IPS-15b (cell line): ENCODE measurements around the gene S100G.
"Not testable (repeated sequence)": the region's sequence is repeated elsewhere in the genome, so short reads cannot be mapped to it uniquely, and the experiment has no call there.

ENCODE experiments used
- H3K27me3 ChIP-seq: one replicate; pipeline ENCODE4 v1.6.1; 2013; ENCODE audit warnings: low read length; ENCODE audit not compliant: control insufficient read depth, insufficient read depth
- H3K36me3 ChIP-seq: one replicate; pipeline ENCODE4 v1.6.1; 2013; ENCODE audit warnings: low read length; ENCODE audit not compliant: control insufficient read depth, insufficient read depth
- H3K4me1 ChIP-seq: one replicate; pipeline ENCODE4 v1.6.1; 2013; ENCODE audit warnings: mild to moderate bottlenecking, low read length; ENCODE audit not compliant: control insufficient read depth, insufficient read depth
- H3K4me3 ChIP-seq: one replicate; pipeline ENCODE4 v1.5.1; 2013; ENCODE audit warnings: low read depth, low read length
- H3K9ac ChIP-seq: one replicate; pipeline ENCODE4 v1.6.1; 2013; ENCODE audit warnings: low read depth, mild to moderate bottlenecking, low read length
- H3K9me3 ChIP-seq: one replicate; pipeline ENCODE4 v1.6.1; 2013; ENCODE audit warnings: mild to moderate bottlenecking, low read length; ENCODE audit not compliant: control insufficient read depth, insufficient read depth

The S100G gene

DNA sequence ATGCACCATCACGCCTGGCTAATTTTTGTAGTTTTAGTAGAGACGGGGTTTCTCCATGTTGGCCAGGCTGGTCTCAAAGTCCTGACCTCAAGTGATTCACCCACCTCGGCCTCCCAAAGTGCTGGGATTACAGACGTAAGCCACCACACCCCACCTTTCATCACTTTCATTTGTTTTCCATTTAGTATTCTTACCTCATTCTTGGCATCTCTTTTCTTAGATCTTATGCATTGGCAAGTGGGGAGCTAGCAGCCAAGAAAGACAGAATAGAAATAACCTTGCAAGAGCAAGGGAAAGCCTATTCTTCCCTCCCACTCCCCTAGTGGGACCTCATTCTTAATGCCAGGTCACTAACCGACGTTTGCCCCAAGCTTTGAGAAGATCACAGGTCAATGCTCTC lies 21.4 kb upstream of the S100G start:
- H3K4me3 ChIP-seq, H3K27me3 ChIP-seq, H3K9ac ChIP-seq, H3K9me3 ChIP-seq, H3K36me3 ChIP-seq: not testable (repeated sequence)
- H3K4me1 ChIP-seq = peaks cover 16% of the 10 kb centered on the region

DNA sequence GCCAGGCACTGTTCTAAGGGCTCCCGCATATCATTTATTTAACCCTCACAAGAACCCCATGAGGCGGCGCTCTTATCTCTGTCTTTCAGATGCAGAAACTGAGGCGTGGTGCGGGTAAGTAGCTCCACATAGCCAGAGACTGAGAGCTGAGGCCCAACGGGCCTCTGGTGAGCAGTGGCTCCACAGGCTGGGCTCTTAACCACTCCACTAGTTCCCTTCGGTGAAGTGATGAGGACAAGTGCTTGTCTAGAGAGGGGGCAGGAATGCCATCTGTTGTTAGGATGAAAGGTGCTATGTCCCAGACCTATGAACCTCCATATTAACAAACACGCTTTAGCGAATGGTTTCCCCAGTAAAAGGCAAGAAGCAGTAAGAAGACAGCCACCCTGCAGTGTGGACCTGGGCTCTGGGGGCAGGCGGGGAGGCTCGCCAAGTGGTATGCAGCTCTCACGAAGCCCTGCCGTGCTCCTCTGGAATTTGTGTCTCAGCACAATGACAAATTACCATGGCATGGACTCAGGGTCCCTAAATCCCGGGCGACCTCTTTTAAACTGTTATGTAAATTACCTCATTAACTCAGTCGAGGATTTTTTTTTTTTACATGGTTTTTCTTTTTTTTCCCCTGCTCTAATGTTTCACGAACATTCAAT lies 20.9 kb upstream of the S100G start:
- peaks cover 16% of the 10 kb centered on the region for H3K4me1 ChIP-seq
- H3K27me3 ChIP-seq = no peaks in the 10 kb centered on the region
- no peak overlapping the region for H3K9ac ChIP-seq
- H3K36me3 ChIP-seq = peaks cover 4% of the 10 kb centered on the region
- H3K4me3 ChIP-seq = peak overlapping the region; percentile 1
- H3K9me3 ChIP-seq = no peaks in the 10 kb centered on the region

DNA sequence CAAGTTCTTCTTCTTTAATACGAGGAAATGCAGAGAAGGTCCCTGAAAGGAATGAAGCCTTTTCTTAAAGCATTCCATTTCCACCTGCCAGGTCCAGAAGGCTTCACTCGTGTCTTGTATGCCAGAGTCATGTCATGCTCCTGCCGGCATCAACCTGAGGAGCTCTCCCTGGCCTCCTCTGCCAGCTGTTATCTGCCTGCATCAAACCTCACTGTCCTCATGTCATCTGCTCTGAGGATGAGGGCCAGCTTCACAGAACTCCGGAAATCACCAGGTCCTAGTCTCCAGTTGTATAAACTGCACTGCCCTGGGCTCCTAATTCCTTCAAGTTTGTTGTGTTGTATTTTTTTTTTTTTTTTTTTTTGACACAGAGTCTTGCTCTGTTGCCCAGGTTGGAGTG lies 20.0 kb upstream of the S100G start:
- H3K4me1 ChIP-seq = peaks cover 16% of the 10 kb centered on the region
- H3K9ac ChIP-seq = no peak overlapping the region
- H3K36me3 ChIP-seq = peaks cover 4% of the 10 kb centered on the region
- H3K4me3 ChIP-seq = peak overlapping the region; percentile 4
- H3K27me3 ChIP-seq = no peaks in the 10 kb centered on the region
- H3K9me3 ChIP-seq = no peaks in the 10 kb centered on the region

DNA sequence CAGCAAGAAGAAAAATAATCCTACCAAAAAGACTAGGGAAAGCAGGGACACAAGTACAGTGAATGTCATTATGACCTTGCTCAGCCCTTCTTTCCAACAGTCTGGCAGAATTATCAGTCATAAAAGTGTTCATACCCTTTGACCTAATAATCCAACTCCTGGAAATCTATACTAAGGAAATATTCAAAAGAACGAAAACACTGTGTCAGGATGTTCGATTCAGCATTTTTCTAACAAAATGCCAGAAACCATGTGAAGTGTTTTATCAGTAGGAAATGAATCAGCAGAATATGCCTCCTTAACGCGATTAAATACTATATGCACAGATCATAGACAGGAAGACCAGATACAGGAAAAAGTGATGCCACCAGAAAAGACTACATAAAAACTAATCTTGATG lies 16.2 kb upstream of the S100G start:
- H3K4me3 ChIP-seq = no peak overlapping the region
- H3K4me1 ChIP-seq = peaks cover 11% of the 10 kb centered on the region
- no peak overlapping the region for H3K9ac ChIP-seq
- no peaks in the 10 kb centered on the region for H3K27me3 ChIP-seq
- H3K36me3 ChIP-seq = peaks cover 3% of the 10 kb centered on the region
- H3K9me3 ChIP-seq = no peaks in the 10 kb centered on the region

DNA sequence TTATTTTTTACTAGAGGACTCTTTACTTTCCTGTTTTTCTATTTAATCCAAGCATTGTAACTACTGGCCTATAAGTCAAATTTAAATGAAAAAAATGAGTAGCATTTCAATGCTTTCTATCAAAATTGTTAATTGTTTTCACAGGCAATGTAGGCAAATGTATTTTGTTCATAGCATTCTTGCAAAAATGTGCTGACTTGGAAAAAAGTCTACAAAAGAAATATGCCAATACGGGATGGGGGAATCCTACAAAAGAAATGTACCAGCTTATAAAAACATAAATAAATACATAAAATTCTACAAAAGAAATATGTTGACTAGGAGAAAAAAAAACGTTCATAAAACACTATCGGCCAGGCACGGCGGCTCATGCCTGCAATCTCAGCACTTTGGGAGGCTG lies 14.9 kb upstream of the S100G start:
- H3K27me3 ChIP-seq = no peaks in the 10 kb centered on the region
- H3K4me1 ChIP-seq = peaks cover under 1% of the 10 kb centered on the region

DNA sequence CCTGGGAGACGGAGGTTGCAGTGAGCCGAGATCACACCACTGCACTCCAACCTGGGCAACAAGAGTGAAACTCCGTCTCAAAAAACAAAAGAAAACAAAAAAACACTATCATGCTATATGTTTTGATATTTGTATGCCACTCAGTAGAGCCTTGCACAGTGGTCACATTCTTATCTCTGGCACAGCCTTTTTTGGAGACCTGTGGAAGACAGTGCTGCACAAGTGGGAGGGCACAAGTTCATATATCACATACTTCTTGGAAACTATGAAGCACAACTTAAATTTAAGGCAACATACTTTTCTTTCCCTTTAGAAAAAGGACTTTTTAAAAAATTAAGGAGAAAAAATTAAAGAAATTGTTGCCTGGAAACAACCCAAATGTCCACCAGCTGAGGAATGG lies 14.4 kb upstream of the S100G start:
- no peaks in the 10 kb centered on the region for H3K4me1 ChIP-seq
- no peaks in the 10 kb centered on the region for H3K9me3 ChIP-seq
- peaks cover 3% of the 10 kb centered on the region for H3K36me3 ChIP-seq
- no peak overlapping the region for H3K4me3 ChIP-seq
- no peaks in the 10 kb centered on the region for H3K27me3 ChIP-seq
- H3K9ac ChIP-seq = no peak overlapping the region

More for the DNA sequence above, 14.9 kb upstream of the S100G start:
- peaks cover 3% of the 10 kb centered on the region for H3K36me3 ChIP-seq
- no peaks in the 10 kb centered on the region for H3K9me3 ChIP-seq
- H3K4me3 ChIP-seq = no peak overlapping the region
- H3K9ac ChIP-seq = no peak overlapping the region

DNA sequence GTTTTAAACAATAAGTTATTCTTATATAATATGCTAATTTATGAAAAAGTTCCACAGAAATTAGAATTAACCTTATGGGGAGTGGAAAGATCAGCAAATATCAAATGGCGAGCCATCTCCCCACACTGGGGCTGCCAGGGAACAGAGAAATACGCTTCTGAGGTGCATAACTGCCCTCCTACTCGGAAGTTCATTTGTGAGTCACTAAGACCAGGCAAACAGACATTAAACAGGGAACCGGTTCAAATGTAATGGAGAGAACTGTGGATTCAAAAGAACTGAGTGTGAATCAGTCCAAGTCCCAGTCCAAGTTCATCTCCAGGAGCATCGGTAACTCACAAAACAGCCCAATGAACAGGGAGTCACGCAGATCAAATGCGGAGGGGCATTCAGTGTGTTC lies 11.4 kb upstream of the S100G start:
- Histone ChIP-seq H3K36me3 (peaks cover 3% of the 10 kb centered on the region), H3K9ac (no peak overlapping the region), H3K9me3 (no peaks in the 10 kb centered on the region), H3K4me3 (no peak overlapping the region), H3K4me1 (peaks cover 7% of the 10 kb centered on the region), H3K27me3 (no peaks in the 10 kb centered on the region)

DNA sequence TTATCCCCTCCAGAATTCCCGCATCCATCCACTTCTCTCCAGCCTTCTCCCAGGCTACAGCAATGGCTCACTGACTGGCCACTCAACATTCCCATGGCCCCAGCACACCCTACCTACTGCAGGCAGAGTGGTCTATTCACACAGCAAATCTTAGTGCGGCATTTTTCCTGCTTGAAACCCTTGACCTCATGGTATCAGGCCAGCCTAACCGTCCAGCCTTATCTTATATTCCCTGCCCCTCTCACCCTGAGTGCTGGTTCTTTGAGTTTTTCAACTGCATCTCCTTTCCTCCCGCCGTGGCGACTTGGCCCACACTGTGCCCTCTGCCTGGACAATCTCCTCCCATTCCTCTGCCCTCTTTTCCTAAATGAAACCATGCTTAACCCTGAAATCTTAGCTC lies 10.0 kb upstream of the S100G start:
- Histone ChIP-seq H3K9ac (no peak overlapping the region), H3K4me3 (no peak overlapping the region), H3K36me3 (peaks cover 3% of the 10 kb centered on the region), H3K4me1 (peaks cover 7% of the 10 kb centered on the region), H3K9me3 (no peaks in the 10 kb centered on the region), H3K27me3 (no peaks in the 10 kb centered on the region)

DNA sequence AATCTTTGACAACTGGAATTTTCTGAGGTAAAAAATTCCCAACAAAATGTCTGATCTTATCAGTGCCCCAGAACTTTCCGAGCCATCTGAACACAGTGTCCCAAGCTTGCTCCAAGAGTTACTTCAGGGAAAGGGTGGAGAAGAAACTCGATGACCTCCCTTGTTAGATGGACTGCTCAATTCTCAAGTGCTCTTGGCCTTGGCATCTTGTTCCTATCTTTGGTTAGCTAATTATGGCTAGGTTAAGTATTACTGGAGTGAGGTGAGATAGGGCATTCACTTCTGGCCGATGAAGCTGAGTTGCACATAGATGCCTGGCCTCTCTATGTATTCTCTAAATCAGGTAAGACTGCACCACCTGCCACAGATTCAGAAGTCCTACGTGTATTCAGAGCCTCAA lies 9.1 kb upstream of the S100G start:
- Histone ChIP-seq H3K27me3 (no peaks in the 10 kb centered on the region), H3K36me3 (peaks cover 3% of the 10 kb centered on the region), H3K4me3 (no peak overlapping the region), H3K4me1 (peaks cover 7% of the 10 kb centered on the region), H3K9ac (no peak overlapping the region), H3K9me3 (no peaks in the 10 kb centered on the region)

DNA sequence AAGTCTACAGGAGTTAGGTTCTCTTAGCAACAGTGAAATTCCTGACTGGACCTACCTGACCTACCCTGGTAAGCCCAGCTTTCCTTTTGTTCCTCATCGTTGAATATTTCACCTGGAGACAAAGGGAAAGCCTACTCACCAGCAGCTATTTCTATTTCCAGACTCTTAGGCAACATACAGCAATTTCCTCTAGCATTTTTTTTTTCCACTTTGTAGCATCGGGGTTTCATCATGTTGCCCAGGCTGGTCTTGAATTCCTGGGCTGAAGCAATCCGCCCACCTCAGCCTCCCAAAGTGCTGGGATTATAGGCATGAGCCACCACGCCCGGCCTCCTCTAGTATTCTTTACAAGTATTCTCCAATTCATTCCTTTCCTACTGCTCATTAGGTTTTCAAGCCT lies 6.8 kb upstream of the S100G start:
- Histone ChIP-seq H3K4me1 (peaks cover 7% of the 10 kb centered on the region), H3K4me3 (no peak overlapping the region), H3K9ac (no peak overlapping the region), H3K27me3 (no peaks in the 10 kb centered on the region), H3K9me3 (no peaks in the 10 kb centered on the region), H3K36me3 (no peaks in the 10 kb centered on the region)

DNA sequence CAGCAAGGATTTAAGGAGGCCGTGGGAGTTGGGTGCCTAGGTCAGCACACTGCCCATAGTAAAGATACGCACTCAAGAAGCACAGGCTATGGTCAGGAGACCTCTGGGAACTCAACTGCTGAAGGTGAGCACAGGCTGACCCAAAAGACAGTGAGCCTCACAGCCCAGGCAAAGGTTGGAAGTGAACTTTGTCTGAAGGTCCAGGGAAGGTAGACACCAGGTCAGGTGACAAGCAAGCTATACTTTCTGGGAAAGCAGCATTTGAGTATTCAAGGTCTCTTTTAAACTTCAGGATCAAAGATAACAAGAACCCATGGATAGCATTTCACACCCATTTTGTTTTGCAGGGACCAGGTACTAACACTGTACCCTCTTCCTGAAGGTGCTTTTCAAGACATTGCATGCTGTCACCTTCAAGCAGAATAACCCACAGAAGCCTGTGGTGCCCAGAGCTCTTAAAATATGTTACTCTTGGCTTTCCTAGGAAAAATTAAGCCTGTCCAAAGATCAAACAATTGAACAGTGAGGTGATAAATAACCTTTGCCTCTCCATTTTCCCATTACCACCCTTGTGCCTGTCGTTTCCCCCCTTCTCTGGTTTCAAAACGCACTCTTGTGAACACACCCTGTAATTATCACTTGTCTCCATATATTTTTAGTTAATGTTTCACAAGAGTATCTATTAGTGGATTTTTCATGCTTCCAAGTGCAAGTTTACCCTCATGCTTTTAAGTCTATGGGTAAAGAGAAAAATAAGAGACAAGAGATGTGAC lies 3.4 kb upstream of the S100G start:
- Histone ChIP-seq H3K9ac (no peak overlapping the region), H3K27me3 (no peaks in the 10 kb centered on the region)

DNA sequence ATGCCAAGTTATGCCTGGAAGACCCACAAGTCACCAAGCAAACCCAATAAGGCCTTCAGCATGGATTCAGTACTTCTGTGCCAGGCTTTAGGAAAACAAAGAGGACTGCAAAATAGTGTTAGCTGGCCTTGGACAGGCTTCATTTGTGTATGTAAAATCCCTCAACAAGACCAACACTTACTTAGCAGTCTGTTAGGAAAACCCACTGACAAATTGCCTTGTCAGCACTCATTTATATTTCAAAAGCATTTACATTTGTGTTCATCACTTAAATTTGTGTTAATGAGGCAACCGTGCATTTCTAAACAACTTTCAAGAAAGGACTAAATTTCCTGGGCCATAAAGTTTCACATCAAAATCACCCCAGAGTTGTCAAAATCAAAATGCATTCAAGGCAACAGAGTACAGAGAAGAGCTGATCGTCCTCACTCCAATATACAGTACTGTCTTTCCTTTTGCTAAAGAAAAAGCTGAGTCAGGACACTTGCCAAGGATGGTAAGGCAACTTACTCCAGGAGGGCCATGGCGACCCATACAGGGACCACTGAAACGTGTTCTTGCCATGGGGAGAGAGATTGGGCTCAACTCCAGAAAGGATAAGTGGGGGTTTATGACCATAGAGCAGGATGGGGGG lies 1.6 kb downstream of the S100G start:
- no peak overlapping the region for H3K4me3 ChIP-seq
- no peaks in the 10 kb centered on the region for H3K36me3 ChIP-seq
- H3K9ac ChIP-seq = no peak overlapping the region
- H3K9me3 ChIP-seq = no peaks in the 10 kb centered on the region
- no peaks in the 10 kb centered on the region for H3K27me3 ChIP-seq
- no peaks in the 10 kb centered on the region for H3K4me1 ChIP-seq

More for the DNA sequence above, 3.4 kb upstream of the S100G start:
- H3K9me3 ChIP-seq = no peaks in the 10 kb centered on the region
- no peak overlapping the region for H3K4me3 ChIP-seq
- H3K36me3 ChIP-seq = no peaks in the 10 kb centered on the region
- H3K4me1 ChIP-seq = peaks cover 7% of the 10 kb centered on the region
